Astrocyte (in vitro differentiated cells and primary cell): ENCODE results near the gene NENF. TPM values are rescaled to one million over a fixed set of nuclear protein-coding genes. Genes with fewer than 3 reads are reported as not detected.

Experiments
- DNase-seq: peaks from one replicate; pipeline ENCODE4 v3.0.0-alpha.2; 2010; ENCODE audit warnings: low read depth
- FAIRE-seq: peaks from 2 replicates; lab custom pipeline; 2011; peaks lifted over from hg19 to GRCh38; lab: Jason Lieb, UNC
- H2AFZ ChIP-seq: 2 replicates; pipeline ENCODE4 v1.6.0; 2012; ENCODE audit warnings: low read depth, low read length, inconsistent platforms
- H3K27ac ChIP-seq: 2 replicates; pipeline ENCODE4 v1.5.1; 2011; ENCODE audit warnings: low read depth, low read length, inconsistent platforms
- H3K27me3 ChIP-seq: 2 replicates; pipeline ENCODE4 v1.6.0; 2011; ENCODE audit warnings: low read length, inconsistent platforms; ENCODE audit not compliant: insufficient read depth
- H3K36me3 ChIP-seq: 2 replicates; pipeline ENCODE4 v1.5.1; 2011; ENCODE audit warnings: low read length, inconsistent platforms; ENCODE audit not compliant: insufficient read depth
- H3K4me1 ChIP-seq: 2 replicates; pipeline ENCODE4 v1.5.1; 2011; ENCODE audit warnings: low read length, inconsistent platforms; ENCODE audit not compliant: insufficient read depth
- H3K4me2 ChIP-seq: 2 replicates; pipeline ENCODE4 v1.6.0; 2012; ENCODE audit warnings: low read length, inconsistent platforms
- H3K4me3 ChIP-seq: 2 replicates; pipeline ENCODE4 v1.5.1; 2011; ENCODE audit warnings: low read depth, mild to moderate bottlenecking, low read length, inconsistent platforms; ENCODE audit not compliant: insufficient read depth
- H3K79me2 ChIP-seq: 2 replicates; pipeline ENCODE4 v1.6.0; 2012; ENCODE audit warnings: mild to moderate bottlenecking, low read length, inconsistent platforms; ENCODE audit not compliant: insufficient read depth
- H3K9ac ChIP-seq: 2 replicates; pipeline ENCODE4 v1.6.0; 2012; ENCODE audit warnings: mild to moderate bottlenecking, low read length, inconsistent platforms
- H3K9me3 ChIP-seq: 2 replicates; pipeline ENCODE4 v1.5.1; 2012; ENCODE audit warnings: low read depth, mild to moderate bottlenecking, low read length, inconsistent platforms; ENCODE audit not compliant: insufficient read depth
- H4K20me1 ChIP-seq: 2 replicates; pipeline ENCODE4 v1.6.0; 2012; ENCODE audit warnings: low read length, inconsistent platforms; ENCODE audit not compliant: insufficient read depth
- H3K27ac Mint-ChIP-seq: one replicate; pipeline ENCODE4 v1.8.0; 2021; ENCODE audit warnings: mild to moderate bottlenecking, mixed read lengths; ENCODE audit not compliant: unreplicated experiment
- H3K27me3 Mint-ChIP-seq: one replicate; pipeline ENCODE4 v1.8.0; 2021; ENCODE audit warnings: low read depth, mixed read lengths; ENCODE audit not compliant: unreplicated experiment
- H3K36me3 Mint-ChIP-seq: one replicate; pipeline ENCODE4 v1.8.0; 2021; ENCODE audit warnings: low read depth, mixed read lengths; ENCODE audit not compliant: unreplicated experiment
- H3K4me1 Mint-ChIP-seq: one replicate; pipeline ENCODE4 v1.8.0; 2021; ENCODE audit warnings: low read depth, mixed read lengths; ENCODE audit not compliant: unreplicated experiment
- H3K4me3 Mint-ChIP-seq: one replicate; pipeline ENCODE4 v1.8.0; 2021; ENCODE audit warnings: mild to moderate bottlenecking, moderate library complexity, mixed read lengths; ENCODE audit not compliant: unreplicated experiment
- H3K9me3 Mint-ChIP-seq: one replicate; pipeline ENCODE4 v1.8.0; 2021; ENCODE audit warnings: mild to moderate bottlenecking, mixed read lengths; ENCODE audit not compliant: unreplicated experiment
- EZH2 ChIP-seq: IDR thresholded peaks from 2 replicates; pipeline ENCODE4 v1.6.1; 2012; ENCODE audit warnings: mild to moderate bottlenecking, low read length, inconsistent platforms; ENCODE audit not compliant: insufficient read depth
- total RNA-seq: library from RNA; stranded (reverse); gene quantifications from 2 replicates; pipeline ENCODE4 v1.2.1, GENCODE V29; 2021
- TF ChIP-seq, protein P1 (sequence below): IDR thresholded peaks from 2 replicates; pipeline ENCODE4 v1.5.1; 2011; ENCODE audit warnings: low read depth, mild to moderate bottlenecking, inconsistent platforms, low read length, moderate library complexity; ENCODE audit not compliant: insufficient read depth

Gene NENF
- total RNA-seq, 1 donor from 2014 or later = 34.4 TPM

- Histone ChIP-seq H3K9ac (no peak overlapping the region), H3K4me2 (no peak overlapping the region), H3K36me3 (no peaks in the 10 kb centered on the region), H3K79me2 (no peaks in the 10 kb centered on the region), H3K4me1 (no peaks in the 10 kb centered on the region), H3K27me3 (peaks cover 3% of the 10 kb centered on the region), H3K27ac (no peak overlapping the region), H3K9me3 (peaks cover 3% of the 10 kb centered on the region), H2AFZ (no peak overlapping the region), H3K4me3 (no peak overlapping the region), H4K20me1 (no peaks in the 10 kb centered on the region)
- H3K36me3 Mint-ChIP-seq = no peaks in the 10 kb centered on the region
- TF ChIP-seq, protein P1, sequence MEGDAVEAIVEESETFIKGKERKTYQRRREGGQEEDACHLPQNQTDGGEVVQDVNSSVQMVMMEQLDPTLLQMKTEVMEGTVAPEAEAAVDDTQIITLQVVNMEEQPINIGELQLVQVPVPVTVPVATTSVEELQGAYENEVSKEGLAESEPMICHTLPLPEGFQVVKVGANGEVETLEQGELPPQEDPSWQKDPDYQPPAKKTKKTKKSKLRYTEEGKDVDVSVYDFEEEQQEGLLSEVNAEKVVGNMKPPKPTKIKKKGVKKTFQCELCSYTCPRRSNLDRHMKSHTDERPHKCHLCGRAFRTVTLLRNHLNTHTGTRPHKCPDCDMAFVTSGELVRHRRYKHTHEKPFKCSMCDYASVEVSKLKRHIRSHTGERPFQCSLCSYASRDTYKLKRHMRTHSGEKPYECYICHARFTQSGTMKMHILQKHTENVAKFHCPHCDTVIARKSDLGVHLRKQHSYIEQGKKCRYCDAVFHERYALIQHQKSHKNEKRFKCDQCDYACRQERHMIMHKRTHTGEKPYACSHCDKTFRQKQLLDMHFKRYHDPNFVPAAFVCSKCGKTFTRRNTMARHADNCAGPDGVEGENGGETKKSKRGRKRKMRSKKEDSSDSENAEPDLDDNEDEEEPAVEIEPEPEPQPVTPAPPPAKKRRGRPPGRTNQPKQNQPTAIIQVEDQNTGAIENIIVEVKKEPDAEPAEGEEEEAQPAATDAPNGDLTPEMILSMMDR = no peak
- no peaks in the 10 kb centered on the region for H3K4me1 Mint-ChIP-seq
- DNase-seq (no peak), FAIRE-seq (no peak)
- H3K4me3 Mint-ChIP-seq = no peak overlapping the region
- H3K27ac Mint-ChIP-seq = no peak overlapping the region
- H3K9me3 Mint-ChIP-seq = peaks cover 2% of the 10 kb centered on the region
- H3K27me3 Mint-ChIP-seq = peaks cover 10% of the 10 kb centered on the region
These were observed 27.7 kb downstream of the NENF start for GRCh38 chr1:212460376-212460775.

DNA sequence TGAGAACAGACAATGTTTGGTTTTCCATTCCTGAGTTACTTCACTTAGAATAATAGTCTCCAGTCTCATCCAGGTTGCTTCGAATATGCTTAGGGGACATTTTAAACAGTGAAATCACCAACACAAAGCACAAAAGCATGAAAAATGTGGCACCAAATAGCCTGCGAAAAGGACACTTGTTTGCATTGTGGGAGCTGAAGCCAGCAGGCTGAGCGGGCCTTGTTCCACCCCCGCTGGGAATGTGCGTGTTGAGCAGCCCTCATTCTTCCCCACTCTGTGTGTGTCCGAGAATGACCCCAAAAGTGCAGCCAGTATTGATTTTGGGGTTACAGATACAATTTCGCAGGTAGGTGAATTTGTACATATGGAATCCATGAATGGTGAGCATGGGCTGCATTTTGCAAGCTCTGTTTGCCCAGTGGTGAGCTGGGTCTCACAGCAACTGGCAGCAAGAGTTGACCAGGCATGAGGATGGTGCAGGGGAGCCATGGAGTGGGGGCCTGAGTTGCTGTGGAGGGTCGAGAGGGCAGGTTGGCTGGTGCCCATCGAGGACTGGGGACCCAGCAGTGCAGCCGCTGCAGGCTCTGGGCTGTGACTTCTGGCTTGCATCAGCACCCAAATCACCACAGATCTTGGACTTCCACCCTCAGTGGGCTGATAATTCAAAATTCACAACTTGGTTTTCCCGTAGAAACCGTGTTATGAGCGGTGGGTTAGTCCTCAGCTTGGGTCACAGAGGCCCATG lies 29.4 kb downstream of the NENF start:
- Histone ChIP-seq H3K4me2 (no peak overlapping the region), H3K4me3 (no peak overlapping the region), H3K79me2 (no peaks in the 10 kb centered on the region)

More for the DNA sequence above, 29.4 kb downstream of the NENF start:
- no peaks in the 10 kb centered on the region for H4K20me1 ChIP-seq
- H3K27ac ChIP-seq = no peak overlapping the region
- Mint-ChIP-seq H3K4me3 (no peak overlapping the region), H3K4me1 (no peaks in the 10 kb centered on the region), H3K27ac (peak overlapping the region; percentile 66), H3K27me3 (peaks cover 11% of the 10 kb centered on the region), H3K36me3 (no peaks in the 10 kb centered on the region), H3K9me3 (peaks cover 2% of the 10 kb centered on the region)
- H3K4me1 ChIP-seq = no peaks in the 10 kb centered on the region
- FAIRE-seq = no peak
- no peaks in the 10 kb centered on the region for H3K36me3 ChIP-seq
- H2AFZ ChIP-seq = no peak overlapping the region
- H3K27me3 ChIP-seq = peaks cover 3% of the 10 kb centered on the region
- TF ChIP-seq, protein P1 = no peak
- no peak for TF ChIP-seq EZH2
- DNase-seq = no peak
- H3K9ac ChIP-seq = no peak overlapping the region
- H3K9me3 ChIP-seq = peaks cover 3% of the 10 kb centered on the region
